HG03575 (cell line): ENCODE data around the gene KLHL10.
"Not testable (repeated sequence)": the region's sequence is repeated elsewhere in the genome, so short reads cannot be mapped to it uniquely, and the experiment has no call there.

Experiments
- ATAC-seq: cut with Tn5 transposase; IDR thresholded peaks from one replicate; pipeline ENCODE4 v1.9.1; 2021; ENCODE audit not compliant: unreplicated experiment, insufficient number of reproducible peaks, low FRiP score; ENCODE audit errors: extremely low read depth

Gene KLHL10

DNA sequence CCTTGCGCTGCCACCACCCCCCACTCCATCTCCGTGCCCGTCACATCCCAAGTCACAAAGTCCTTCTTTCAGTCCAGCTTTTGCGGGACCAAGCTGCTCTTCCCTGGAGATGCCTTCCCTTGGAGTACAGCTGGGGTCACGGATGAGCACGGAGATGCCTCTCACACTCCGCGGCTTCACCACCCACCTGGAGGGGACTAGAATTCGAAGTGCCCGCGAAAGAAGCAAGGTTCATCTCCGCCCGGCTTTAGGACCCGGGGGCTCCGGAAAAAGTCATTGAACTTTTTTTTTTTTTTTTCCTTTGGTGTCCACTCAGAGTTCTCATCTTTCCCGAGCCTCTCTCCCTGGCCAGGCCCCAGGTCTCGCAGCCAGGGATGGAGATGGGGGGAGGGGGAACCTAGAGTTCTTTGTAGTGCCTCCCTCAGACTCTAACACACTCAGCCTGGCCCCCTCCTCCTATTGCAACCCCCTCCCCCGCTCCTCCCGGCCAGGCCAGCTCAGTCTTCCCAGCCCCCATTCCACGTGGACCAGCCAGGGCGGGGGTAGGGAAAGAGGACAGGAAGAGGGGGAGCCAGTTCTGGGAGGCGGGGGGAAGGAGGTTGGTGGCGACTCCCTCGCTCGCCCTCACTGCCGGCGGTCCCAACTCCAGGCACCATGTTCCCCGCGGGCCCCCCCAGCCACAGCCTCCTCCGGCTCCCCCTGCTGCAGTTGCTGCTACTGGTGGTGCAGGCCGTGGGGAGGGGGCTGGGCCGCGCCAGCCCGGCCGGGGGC is 25.1 kb upstream of the KLHL10 start, which contains the start of gene FKBP10:
TSS of gene FKBP10 (plus strand) at position 624 of the 771 bp plus-strand sequence. CDS start at position 655, 31 bp downstream.
- ATAC-seq, result no peak

- ATAC-seq, result no peak
Observed at GRCh38 chr17:41813152-41813680, 24.4 kb upstream of the KLHL10 start.

DNA sequence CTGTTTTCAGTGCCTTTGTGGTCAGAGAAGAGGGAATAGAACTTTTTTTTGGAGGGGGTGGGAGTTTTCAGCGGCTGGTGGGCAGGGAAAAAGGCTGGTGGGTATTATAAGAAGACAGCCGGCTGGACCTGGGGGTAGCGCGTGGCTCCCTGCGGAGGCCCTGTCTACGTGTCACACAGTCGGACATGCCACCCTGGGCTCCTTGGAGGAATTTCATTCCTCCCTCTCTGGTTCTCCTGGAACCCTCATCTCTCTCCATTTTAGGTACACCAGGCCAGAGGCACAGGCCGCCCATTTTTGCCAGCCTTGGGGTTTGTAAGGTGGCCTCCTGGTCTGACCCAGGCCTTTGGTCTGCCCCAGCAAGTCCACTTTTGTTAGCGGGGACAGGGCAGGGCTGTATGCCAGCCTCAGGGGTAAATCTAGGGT is 23.9 kb upstream of the KLHL10 start:
- no peak for ATAC-seq

GRCh38 chr17:41814195-41814594 is 23.4 kb upstream of the KLHL10 start:
- no peak for ATAC-seq

- ATAC-seq, result no peak
Observed at GRCh38 chr17:41816637-41817320, 20.8 kb upstream of the KLHL10 start.

DNA sequence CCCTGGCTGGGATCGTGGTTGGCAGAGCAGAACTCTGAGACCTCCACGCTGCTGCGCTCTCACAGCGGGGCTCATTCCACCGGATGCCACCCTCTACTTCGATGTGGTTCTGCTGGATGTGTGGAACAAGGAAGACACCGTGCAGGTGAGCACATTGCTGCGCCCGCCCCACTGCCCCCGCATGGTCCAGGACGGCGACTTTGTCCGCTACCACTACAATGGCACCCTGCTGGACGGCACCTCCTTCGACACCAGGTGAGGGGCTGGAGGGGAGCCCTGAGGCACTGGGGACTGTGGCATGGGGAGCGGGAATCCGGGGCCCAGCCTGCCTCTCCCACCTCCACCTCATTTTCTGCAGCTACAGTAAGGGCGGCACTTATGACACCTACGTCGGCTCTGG is 19.6 kb upstream of the KLHL10 start:
- ATAC-seq, result no peak

- no peak for ATAC-seq
Observed at GRCh38 chr17:41821776-41822175, 15.8 kb upstream of the KLHL10 start.

GRCh38 chr17:41822216-41823140 is 15.1 kb upstream of the KLHL10 start:
- ATAC-seq, result no peak

DNA sequence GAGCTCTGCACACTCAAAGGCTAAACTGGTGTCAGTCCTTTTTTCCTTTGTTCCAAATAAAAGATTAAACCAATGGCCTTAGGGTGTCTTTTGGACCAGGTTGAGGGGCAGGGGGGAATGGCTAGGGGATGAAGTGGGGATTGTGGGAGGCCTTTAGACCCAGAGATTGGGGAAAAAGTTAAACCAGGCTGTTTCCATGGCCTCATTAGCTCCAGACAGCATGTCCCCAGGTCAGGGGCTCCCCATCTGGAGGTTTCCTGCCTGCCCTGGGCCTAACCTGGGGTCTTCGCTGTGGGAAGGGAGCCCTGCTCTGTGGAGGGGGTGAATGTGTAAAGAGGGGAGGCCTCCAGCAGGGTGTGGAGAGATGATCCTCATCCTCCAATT is 14.5 kb upstream of the KLHL10 start:
- no peak for ATAC-seq

GRCh38 chr17:41823580-41823979 is 14.0 kb upstream of the KLHL10 start:
- no peak for ATAC-seq

DNA sequence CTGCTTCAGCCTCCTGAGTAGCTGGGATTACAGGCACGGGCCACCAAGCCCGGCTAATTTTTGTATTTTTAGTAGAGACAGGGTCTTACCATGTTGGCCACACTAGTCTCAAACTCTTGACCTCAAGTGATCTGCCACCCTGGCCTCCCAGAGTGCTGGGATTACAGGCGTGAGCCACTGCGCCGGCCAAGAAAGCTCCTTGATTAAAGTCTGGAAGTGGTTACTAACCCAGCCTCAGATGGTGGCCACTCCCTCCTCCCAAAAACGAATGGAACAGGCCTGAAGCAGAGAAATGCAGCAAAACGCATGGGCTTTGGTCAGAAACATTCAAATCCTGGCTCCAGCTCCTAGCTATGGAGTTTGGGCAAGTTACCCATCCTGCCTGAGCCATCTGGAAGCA is 13.5 kb upstream of the KLHL10 start:
- ATAC-seq, result no peak

GRCh38 chr17:41825175-41825845 is 12.3 kb upstream of the KLHL10 start:
- no peak for ATAC-seq

- not testable (repeated sequence) for ATAC-seq
Observed at GRCh38 chr17:41829961-41830360, 7.7 kb upstream of the KLHL10 start.

DNA sequence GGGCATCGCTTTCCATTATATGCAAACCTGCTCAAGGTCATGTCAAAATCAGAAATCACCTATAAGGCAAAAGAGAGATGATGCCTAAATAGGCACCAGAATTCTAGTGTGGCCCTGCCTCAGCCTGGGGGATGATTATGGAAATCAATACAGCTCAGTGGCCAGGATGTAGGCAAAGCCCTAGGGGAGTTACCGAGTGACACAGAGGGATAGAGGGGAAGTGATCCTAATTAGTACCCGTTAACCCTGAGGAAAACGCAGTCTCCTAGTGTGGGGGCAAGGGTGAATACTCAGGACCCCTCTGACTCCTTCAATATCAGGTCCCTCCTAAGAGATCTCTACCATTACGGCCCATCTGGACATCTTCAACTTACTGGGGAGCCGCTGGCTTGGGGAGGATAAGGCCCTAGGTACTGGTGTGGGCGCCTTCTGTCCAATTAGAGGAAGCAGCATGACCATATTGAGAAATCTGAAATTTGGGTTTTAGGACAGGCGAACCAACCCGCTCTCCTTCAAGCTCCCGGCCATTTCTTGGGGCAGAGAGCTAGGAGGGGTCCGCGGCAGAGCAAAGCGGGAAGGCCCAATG is 2.3 kb upstream of the KLHL10 start:
- no peak for ATAC-seq

GRCh38 chr17:41835800-41836549 is 1.6 kb upstream of the KLHL10 start, which contains the start of gene NT5C3B:
NT5C3B (minus strand) TSS chr17:41836232; CDS start chr17:41836193, 39 bp downstream.
- ATAC-seq, result no peak

GRCh38 chr17:41836550-41837196 is 952 bp upstream of the KLHL10 start:
- ATAC-seq, result no peak

- ATAC-seq, result not testable (repeated sequence)
Observed at GRCh38 chr17:41839448-41839847, 1.8 kb downstream of the KLHL10 start.
